HG02678 (cell line): Measurements from ENCODE around the gene SKIC2.
"Not testable (repeated sequence)": the region's sequence is repeated elsewhere in the genome, so short reads cannot be mapped to it uniquely, and the experiment has no call there.

Source experiments
- ATAC-seq: cut with Tn5 transposase; IDR thresholded peaks from one replicate; pipeline ENCODE4 v1.9.1; 2021; ENCODE audit warnings: mild to moderate bottlenecking, moderate library complexity; ENCODE audit not compliant: unreplicated experiment

The SKIC2 gene

DNA sequence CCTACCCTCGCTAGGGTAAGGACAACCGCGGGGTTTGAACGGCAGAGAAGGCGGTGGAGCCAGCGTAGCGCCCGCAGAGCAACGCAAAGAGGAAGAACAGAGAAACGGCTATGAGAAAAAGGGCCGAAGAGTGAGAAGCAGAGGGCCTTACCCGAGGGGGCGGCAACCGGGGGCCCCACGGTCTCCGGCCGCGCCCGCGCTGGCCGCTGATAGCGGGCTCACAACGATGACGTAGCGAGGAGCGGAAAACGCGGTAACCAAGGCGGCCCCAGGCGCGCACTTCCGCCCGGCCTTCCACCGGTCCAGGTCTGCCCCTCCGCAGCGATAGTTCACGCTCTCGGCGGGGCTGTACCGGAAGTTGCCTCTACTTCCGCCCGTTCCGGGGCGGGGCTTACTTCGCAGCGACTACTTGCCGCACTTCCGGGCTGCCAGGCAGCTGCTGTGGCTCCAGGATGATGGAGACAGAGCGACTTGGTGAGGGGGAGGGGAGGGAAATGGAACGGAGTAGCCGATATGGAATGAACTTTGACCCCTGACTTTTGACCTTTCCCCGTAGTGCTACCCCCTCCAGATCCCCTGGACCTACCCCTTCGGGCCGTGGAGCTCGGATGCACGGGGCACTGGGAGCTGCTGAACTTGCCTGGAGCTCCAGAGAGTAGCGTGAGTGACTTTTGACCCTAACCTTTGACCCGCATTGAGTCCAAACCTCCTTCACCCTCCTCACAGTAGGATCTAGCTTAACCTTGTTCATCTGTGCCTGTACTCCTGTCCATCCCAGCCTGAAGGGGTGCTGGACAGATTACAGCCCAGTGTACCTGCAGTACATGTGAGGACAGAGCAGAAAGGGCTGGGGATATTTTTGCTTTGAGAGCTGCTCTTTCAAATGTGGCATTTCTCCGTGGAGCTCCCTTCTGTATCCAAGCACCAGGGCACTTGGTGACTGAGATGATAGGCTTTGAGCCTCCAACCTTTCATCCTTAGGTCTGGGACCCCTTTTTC is at the start of gene SKIC2, which contains the start of gene NELFE:
Gene SKIC2 (plus strand): TSS at position 435 of the 999 bp plus-strand sequence. CDS start 18 bp downstream, at position 453.
Gene NELFE (minus strand): TSS at position 231 of the 999 bp plus-strand sequence. CDS start 525 bp downstream, outside the sequence.
- peak; percentile 97 for ATAC-seq

GRCh38 chr6:31909298-31909697 is 49.7 kb upstream of the SKIC2 start:
- ATAC-seq = not testable (repeated sequence)

GRCh38 chr6:31911826-31912585 is 47.0 kb upstream of the SKIC2 start:
- ATAC-seq = no peak

DNA sequence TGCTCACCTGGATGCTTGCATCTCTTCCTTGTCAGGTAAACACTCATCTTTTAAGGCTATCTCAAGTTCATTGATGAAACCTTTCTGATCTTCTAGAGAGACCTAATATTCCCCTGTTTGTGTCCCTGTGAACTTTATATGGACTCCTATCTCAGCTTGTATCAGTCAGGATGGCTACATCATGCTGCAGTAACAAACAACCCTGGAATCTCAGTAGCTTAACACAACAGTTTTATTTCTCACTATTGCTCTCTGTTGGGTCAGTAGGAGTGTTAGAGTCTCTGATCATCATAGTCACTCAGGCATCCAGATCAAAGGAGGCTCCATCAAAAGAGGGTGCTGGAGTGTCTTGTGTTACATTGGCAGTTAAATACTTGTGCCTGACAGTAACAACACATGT is 43.6 kb upstream of the SKIC2 start:
- no peak for ATAC-seq

DNA sequence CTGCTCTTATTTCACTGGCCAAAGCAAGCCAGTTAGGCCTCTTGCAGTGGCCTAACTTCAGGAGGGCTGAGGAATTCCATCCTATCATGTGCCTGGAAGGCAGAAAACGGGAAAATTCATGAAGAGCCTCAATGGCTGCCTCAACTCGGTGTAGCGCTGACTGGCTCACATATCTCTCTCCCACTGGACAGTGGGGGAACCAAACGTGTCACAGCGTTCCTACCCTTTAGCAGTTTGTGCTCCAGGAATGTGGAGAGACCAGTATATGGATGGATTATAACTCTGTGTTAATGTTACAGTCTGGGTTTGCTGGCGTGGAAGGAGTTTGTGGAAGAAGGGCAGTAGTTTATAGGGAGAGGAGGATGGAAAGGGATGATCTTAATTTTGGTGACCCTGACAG is 43.2 kb upstream of the SKIC2 start:
- ATAC-seq = no peak

- ATAC-seq = no peak
Measured at GRCh38 chr6:31918069-31918720, 40.8 kb upstream of the SKIC2 start.

DNA sequence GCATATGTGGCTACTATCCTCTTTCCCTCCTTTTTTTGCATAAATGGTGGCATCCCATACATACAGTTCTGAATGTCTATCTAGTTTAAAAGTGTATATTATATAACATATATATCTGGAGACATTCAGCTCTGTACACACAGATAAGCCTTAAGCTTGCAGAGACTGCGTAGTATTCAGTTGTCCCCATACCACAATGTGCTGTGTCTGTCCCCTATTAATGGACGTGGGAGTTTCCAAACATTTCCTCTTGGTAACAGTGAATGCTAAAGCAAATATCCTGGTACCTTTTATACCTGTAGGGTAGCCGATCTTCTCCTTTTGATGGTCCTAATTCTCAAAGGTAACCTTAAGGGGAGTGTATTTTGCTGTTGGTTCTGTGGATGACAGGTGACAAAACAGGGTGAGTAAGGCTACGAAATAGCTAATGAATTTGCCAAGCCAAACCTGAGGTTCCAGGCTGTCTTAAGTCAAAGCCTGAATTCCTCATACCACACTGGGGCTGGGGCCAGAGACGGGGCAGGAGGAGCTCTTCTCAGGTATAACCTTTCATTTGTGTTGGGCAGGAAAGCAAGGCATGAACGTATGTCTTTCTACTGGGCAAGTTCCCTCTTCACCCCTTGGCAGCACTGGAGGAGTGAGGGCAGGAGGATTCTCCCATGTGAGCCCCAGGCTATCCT is 39.2 kb upstream of the SKIC2 start:
- ATAC-seq = no peak

GRCh38 chr6:31920811-31921210 is 38.2 kb upstream of the SKIC2 start:
- no peak for ATAC-seq

- ATAC-seq = no peak
Measured at GRCh38 chr6:31922942-31923341, 36.0 kb upstream of the SKIC2 start.

DNA sequence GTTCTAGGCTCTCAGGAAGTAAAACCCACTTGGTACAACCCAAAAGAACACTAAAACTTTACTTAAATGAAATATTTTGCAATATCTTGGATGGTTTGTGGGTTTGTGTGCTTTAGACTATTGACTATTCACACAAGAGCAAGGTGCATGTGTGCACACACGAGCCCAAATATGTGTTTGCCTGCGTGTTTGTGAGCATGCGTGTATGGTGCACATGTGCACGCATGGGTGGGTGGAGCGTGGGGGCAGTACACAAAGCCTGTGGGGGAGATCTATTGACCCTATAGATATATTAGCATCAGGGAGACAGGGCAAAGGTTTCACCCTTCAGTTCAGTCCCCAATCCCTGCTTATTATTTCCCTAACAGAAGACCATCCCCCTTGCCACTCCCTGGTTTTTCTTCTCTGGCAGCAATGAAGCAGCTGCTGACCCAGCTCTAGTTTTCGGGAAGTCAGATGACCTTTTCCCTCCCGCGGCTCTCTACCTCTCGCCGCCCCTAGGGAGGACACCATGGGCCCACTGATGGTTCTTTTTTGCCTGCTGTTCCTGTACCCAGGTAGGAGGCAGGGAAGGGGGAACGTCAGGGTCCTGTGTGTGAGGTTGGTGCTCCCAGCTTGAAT is 31.6 kb upstream of the SKIC2 start, which contains the start of gene C2:
Gene C2 (plus strand): TSS at position 476 of the 621 bp plus-strand sequence. CDS start 36 bp downstream, at position 512.
- ATAC-seq = no peak

DNA sequence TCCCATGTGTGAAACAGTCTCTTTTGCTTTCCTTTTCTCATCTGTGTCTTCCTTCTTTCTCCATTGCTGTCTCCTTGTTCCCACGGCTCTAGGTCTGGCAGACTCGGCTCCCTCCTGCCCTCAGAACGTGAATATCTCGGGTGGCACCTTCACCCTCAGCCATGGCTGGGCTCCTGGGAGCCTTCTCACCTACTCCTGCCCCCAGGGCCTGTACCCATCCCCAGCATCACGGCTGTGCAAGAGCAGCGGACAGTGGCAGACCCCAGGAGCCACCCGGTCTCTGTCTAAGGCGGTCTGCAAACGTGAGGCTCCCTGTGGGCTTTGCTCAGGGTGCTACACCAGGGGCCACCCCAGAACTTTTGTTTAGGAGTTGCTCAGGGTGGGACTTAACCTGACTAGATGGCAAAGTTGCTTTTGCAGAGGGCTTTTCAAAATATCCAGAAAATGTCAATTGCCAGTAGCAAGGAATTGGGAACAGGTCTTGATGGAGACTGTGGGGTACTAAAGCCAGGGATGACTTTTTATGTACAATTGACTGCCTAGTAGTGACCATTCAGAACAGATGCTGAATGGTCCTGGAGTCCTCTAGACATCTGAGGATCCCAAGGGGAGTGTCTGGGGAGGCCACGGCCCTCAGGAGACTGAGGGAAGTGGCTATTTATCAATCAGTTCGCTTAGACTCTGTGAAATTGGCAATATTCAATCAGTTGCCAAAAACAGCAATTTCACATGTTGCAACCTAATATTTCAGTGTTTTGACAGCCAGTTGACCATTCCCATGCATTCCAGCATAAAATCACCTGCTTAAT is 30.9 kb upstream of the SKIC2 start:
- ATAC-seq = no peak

DNA sequence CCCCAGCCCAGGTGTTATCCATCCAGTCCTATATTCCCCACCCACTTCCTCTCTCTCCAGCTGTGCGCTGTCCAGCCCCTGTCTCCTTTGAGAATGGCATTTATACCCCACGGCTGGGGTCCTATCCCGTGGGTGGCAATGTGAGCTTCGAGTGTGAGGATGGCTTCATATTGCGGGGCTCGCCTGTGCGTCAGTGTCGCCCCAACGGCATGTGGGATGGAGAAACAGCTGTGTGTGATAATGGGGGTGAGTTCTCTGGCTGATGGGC is 30.4 kb upstream of the SKIC2 start:
- no peak for ATAC-seq

DNA sequence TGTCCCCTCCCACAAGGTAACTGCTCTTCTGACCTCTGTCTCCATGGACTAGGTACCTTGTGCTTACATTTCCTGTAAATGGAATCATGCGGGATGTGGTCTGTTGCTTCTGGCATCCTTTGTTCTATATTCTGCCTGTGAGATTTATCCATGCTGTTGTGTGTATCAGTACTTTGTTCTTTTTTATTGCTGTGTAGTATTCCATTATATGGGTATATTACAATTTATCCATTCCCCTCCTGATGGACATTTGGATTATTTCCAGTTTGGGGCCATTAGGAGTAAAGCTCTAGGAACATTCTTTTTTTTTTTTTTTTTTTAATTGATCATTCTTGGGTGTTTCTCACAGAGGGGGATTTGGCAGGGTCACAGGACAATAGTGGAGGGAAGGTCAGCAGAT is 28.0 kb upstream of the SKIC2 start:
- no peak for ATAC-seq

DNA sequence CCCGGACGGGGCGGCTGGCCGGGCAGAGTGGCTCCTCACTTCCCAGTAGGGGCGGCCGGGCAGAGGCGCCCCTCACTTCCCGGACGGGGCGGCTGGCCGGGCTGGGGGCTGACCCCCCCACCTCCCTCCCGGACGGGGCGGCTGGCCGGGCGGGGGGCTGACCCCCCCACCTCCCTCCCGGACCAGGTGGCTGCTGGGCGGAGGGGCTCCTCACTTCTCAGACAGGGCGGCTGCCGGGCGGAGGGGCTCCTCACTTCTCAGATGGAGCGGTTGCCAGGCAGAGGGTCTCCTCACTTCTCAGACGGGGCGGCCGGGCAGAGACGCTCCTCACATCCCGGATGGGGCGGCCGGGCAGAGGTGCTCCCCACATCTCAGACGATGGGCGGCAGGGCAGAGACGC is 26.8 kb upstream of the SKIC2 start:
- not testable (repeated sequence) for ATAC-seq

GRCh38 chr6:31933537-31933936 is 25.4 kb upstream of the SKIC2 start:
- ATAC-seq = no peak

DNA sequence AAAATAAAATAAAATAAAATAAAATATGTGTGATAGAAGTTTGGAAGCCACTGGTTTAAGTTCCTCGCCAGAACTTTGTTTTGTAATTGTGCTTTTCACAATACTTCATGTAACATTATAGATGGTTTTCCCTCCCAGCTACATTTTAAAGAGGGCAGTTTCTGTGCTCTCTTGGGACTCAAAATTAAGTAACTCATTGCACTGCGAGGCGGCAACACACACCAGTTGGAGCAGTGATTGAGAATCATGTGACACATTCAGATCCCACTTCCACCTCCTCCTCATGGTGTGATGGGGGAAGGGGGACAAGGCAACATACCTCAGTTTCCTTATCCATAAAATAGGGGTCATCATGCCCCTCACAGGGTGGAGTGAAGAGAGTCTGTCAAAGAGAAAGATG is 24.0 kb upstream of the SKIC2 start:
- ATAC-seq = no peak

GRCh38 chr6:31935823-31936222 is 23.2 kb upstream of the SKIC2 start:
- ATAC-seq = no peak

DNA sequence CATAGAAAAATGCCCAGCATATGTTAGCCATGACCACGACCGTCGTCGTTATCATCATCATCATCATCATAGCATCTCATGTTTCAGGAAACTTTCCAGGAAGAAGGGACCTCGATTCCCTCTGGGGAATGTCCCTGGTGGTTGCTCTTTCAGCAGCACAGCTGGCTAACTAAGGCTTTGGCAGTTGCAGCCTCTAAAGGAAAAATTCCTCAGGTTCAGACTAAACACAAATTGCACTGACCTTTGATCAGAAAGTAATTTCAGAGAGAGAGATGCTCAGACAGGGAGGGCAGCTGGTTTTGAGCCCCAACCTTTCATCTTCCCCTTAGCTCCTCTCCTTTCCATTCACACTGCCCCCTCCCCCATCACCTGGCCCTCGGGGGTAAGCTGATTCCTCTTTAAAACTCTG is 18.7 kb upstream of the SKIC2 start:
- no peak for ATAC-seq

DNA sequence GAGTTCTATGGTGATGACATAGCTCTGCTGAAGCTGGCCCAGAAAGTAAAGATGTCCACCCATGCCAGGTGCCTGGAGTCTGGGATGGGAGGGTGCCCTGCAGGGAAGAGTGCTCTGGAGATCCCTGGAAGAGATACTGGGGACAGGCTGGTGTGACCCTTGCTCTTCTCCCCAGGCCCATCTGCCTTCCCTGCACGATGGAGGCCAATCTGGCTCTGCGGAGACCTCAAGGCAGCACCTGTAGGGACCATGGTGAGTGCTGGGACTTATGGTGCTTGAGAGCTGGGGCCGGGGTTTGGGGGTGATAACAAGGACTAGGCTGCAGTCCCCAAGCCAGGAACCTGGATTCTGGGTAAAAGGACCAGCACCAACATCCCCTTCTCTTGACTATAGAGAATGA is 15.2 kb upstream of the SKIC2 start:
- no peak for ATAC-seq

DNA sequence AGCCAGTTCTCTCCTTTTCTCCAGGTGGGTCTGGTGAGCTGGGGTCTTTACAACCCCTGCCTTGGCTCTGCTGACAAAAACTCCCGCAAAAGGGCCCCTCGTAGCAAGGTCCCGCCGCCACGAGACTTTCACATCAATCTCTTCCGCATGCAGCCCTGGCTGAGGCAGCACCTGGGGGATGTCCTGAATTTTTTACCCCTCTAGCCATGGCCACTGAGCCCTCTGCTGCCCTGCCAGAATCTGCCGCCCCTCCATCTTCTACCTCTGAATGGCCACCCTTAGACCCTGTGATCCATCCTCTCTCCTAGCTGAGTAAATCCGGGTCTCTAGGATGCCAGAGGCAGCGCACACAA is 13.8 kb upstream of the SKIC2 start:
- no peak for ATAC-seq
